Stomach (tissue), 9 donors: Measurements from ENCODE around the gene USP12. TPM values are rescaled to one million over a fixed set of nuclear protein-coding genes. Genes with fewer than 3 reads are reported as not detected.

ENCODE experiments used
- DNase-seq, 2 donors: peaks; one replicate each; pipeline versions ENCODE4 v3.0.0 to v3.0.0-alpha.2; 2013 to 2019
- H3K27ac ChIP-seq, 5 donors: fragments of 200-600 bp in 4 of 5; sonication (generic) in 4 of 5; one replicate each; pipeline ENCODE4 v1.5.1; 2013 to 2019; ENCODE audit warnings: mild to moderate bottlenecking in 1 of 5, moderate library complexity in 1 of 5
- H3K27me3 ChIP-seq, 3 donors: fragments of 200-600 bp; sonication (generic); one replicate each; pipeline ENCODE4 v1.5.1; 2017 to 2019; ENCODE audit warnings: mixed run types in 1 of 3
- H3K36me3 ChIP-seq, 4 donors: fragments of 200-600 bp; sonication (generic); 1 replicate in 3 of 4; 2 replicates in 1 of 4; pipeline ENCODE4 v1.5.1; 2016 to 2019
- H3K4me1 ChIP-seq, 4 donors: fragments of 200-600 bp; sonication (generic); one replicate each; pipeline ENCODE4 v1.5.1; 2016 to 2019
- H3K4me3 ChIP-seq, 4 donors: fragments of 200-600 bp; sonication (generic) in 3 of 4; one replicate each; pipeline ENCODE4 v1.5.1; 2016 to 2019; ENCODE audit warnings: mild to moderate bottlenecking in 1 of 4
- H3K9me3 ChIP-seq, 4 donors: fragments of 200-600 bp; sonication (generic); one replicate each; pipeline ENCODE4 v1.5.1; 2016 to 2019
- CTCF ChIP-seq, 7 experiments: fragments of 450-650 bp in 4 of 7; fragments of 200-600 bp in 3 of 7; sonication (generic) in 3 of 7; IDR thresholded peaks; one replicate each; pipeline ENCODE4 v1.5.1; 2016 to 2019; ENCODE audit warnings: antibody characterized with exemption in 7 of 7, control low read depth in 2 of 7, mild to moderate bottlenecking in 1 of 7
- EP300 ChIP-seq: sonication (generic); formaldehyde crosslinking; IDR thresholded peaks from one replicate; pipeline ENCODE4 v1.6.1; 2017; ENCODE audit warnings: antibody characterized with exemption
- POLR2A ChIP-seq, 4 donors: fragments of 450-650 bp; IDR thresholded peaks; one replicate each; pipeline ENCODE4 v1.6.1; 2016; ENCODE audit warnings: antibody characterized with exemption in 4 of 4, control low read depth in 2 of 4, mild to moderate bottlenecking in 1 of 4, moderate library complexity in 1 of 4
- POLR2AphosphoS5 ChIP-seq, 3 donors: sonication (generic); formaldehyde crosslinking; IDR thresholded peaks; one replicate each; pipeline ENCODE4 v1.6.1; 2016; ENCODE audit warnings: antibody characterized with exemption in 3 of 3
- WGBS, 5 donors: extraction: QIAGEN DNeasy Blood & Tissue Kit in 3 of 5; methylation state at CpG; one replicate each; pipeline versions ENCODE4 v1.1.5 to v1.1.7; 2013 to 2018; 5-methylcytosine and 5-hydroxymethylcytosine counted together
- intact Hi-C: fragments of 100-400 bp; cut with DNase I; formaldehyde crosslinking; loops from one replicate; pipeline ENCODE4 v1.15.1; 2023; ENCODE audit warnings: low total_unique reads
- polyA plus RNA-seq, 3 donors: library from polyadenylated mRNA; stranded (reverse); fragments of 200-250 nt; gene quantifications; one replicate each; pipeline ENCODE4 v1.2.3, GENCODE V29; 2013
- total RNA-seq, 5 donors: library from RNA; depleted of rRNA; stranded (reverse); fragments of >200 nt; gene quantifications; one replicate each; pipeline versions ENCODE4 v1.1.0 to v1.2.3, GENCODE V29; 2014 to 2016
- donor health status: healthy with polysubstance abuse.
- donor health status: Bipolar disorder and iron deficiency.
- donor health status: healthy.

The USP12 gene
- total and polyA plus RNA-seq, 8 donors: 6.9 to 59.7 (median 21.6) TPM

GRCh38 chr13:27211771-27212364 is 40.3 kb upstream of the USP12 start:
- Histone ChIP-seq H3K4me3 (no peak overlapping the region), H3K4me1 (no peaks in the 10 kb centered on the region), H3K27ac (no peak overlapping the region), H3K9me3 (peaks cover 0 to 8% (median 7%) of the 10 kb centered on the region in 4 donors), H3K36me3 (no peaks in the 10 kb centered on the region), H3K27me3 (no peaks in the 10 kb centered on the region)
- 86 to 93% (median 87%) methylated on average over 4 to 17 of the region's 17 CpGs for WGBS, 5 donors
- intact Hi-C loops: no loop called here
- TF ChIP-seq POLR2AphosphoS5 (IDR thresholded peaks at IDR 0.05): no peak
- TF ChIP-seq POLR2A (IDR thresholded peaks at IDR 0.05): no peak
- no peak for TF ChIP-seq EP300
- TF ChIP-seq CTCF (IDR thresholded peaks at IDR 0.05): no peak
- no peak for DNase-seq

DNA sequence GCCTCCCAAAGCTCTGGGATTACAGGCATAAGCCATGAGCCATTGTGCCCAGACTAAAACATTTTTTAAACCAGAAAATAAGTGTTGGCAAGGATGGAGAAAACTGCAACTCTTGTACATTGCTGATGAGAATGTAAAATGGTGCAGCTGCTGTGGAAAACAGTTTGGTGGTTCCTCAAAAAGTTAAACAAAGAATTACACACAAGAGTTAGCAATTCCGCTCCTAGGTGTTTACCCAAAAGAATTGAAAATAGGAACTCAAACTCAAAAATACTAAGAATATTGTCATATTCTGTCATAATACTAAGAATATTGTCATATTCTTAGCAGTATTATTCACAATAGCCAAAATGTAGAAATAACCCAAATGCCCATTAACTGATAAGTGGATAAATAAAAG is 39.7 kb upstream of the USP12 start:
- H3K4me1 ChIP-seq: no peaks in the 10 kb centered on the region
- WGBS, 5 donors: 94 to 100% (median 96%) methylated on average over 1 of the region's 1 CpG
- peaks cover 0 to 8% (median 7%) of the 10 kb centered on the region in 4 donors for H3K9me3 ChIP-seq
- intact Hi-C loops: no loop called here
- no peaks in the 10 kb centered on the region for H3K36me3 ChIP-seq
- TF ChIP-seq CTCF (IDR thresholded peaks at IDR 0.05) (no peak), POLR2AphosphoS5 (IDR thresholded peaks at IDR 0.05) (no peak), POLR2A (IDR thresholded peaks at IDR 0.05) (no peak), EP300 (no peak)
- H3K4me3 ChIP-seq: no peak overlapping the region
- H3K27ac ChIP-seq: no peak overlapping the region
- DNase-seq: no peak
- H3K27me3 ChIP-seq: no peaks in the 10 kb centered on the region

GRCh38 chr13:27208514-27208913 is 36.9 kb upstream of the USP12 start:
- H3K4me3 ChIP-seq: no peak overlapping the region
- intact Hi-C loops: no loop called here
- no peaks in the 10 kb centered on the region for H3K36me3 ChIP-seq
- H3K27ac ChIP-seq: no peak overlapping the region
- H3K9me3 ChIP-seq: peaks cover 0 to 8% (median 7%) of the 10 kb centered on the region in 4 donors
- WGBS, 5 donors: 87 to 95% (median 94%) methylated on average over 1 of the region's 1 CpG
- DNase-seq: no peak
- TF ChIP-seq POLR2AphosphoS5 (IDR thresholded peaks at IDR 0.05) (no peak), EP300 (no peak), POLR2A (IDR thresholded peaks at IDR 0.05) (no peak), CTCF (IDR thresholded peaks at IDR 0.05) (no peak)
- no peaks in the 10 kb centered on the region for H3K4me1 ChIP-seq
- no peaks in the 10 kb centered on the region for H3K27me3 ChIP-seq

DNA sequence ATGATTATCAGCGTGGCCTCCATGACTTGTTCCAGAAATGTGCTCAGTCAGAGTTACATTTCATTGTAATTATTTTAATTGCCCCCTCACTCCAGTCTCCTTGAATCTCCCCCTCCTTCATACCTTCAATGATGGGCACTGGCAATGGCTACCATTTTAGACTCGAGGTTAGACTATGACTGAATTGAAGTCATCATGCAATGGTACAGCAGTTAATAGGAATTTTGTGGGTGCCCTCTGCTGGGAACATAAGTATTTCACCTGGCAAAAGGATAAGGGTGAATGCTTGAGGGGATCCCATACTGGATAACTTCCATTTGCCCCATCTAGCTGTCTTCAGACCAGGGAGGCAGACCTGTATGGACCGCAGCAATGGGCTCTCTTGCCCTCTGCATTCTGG is 32.2 kb upstream of the USP12 start:
- TF ChIP-seq EP300 (no peak), POLR2AphosphoS5 (IDR thresholded peaks at IDR 0.05) (no peak), CTCF (IDR thresholded peaks at IDR 0.05) (peak in 1 of 7 experiments; percentile 20), POLR2A (IDR thresholded peaks at IDR 0.05) (no peak)
- WGBS, 5 donors: 68 to 78% (median 72%) methylated on average over 3 of the region's 3 CpGs
- H3K27me3 ChIP-seq: no peaks in the 10 kb centered on the region
- H3K36me3 ChIP-seq: no peaks in the 10 kb centered on the region
- DNase-seq: peak in 1 of 2 donors; percentile 32
- intact Hi-C loops: no loop called here
- H3K4me3 ChIP-seq: no peak overlapping the region
- H3K4me1 ChIP-seq: no peaks in the 10 kb centered on the region
- H3K27ac ChIP-seq: no peak overlapping the region
- H3K9me3 ChIP-seq: peaks cover 0 to 3% (median under 1%) of the 10 kb centered on the region in 4 donors
